Fibroblast of mammary gland (primary cell): ENCODE measurements around the gene RTEL1.

Experiments
- DNase-seq: peaks from one replicate; pipeline ENCODE4 v3.0.0-alpha.2; 2010; ENCODE audit warnings: low read depth
- H3K4me3 ChIP-seq: 2 replicates; pipeline ENCODE4 v1.5.1; 2011; ENCODE audit warnings: low read depth, mild to moderate bottlenecking, low read length, moderate library complexity; ENCODE audit not compliant: control insufficient read depth
- CTCF ChIP-seq: conservative IDR thresholded peaks from 2 replicates; pipeline ENCODE4 v1.5.1; 2011; ENCODE audit warnings: low read depth, low read length, inconsistent platforms; ENCODE audit not compliant: control insufficient read depth, insufficient read depth

The RTEL1 gene

GRCh38 chr20:63617092-63617875 is 40.8 kb upstream of the RTEL1 start:
- H3K4me3 ChIP-seq, result no peak overlapping the region
- DNase-seq, result no peak
- no peak for TF ChIP-seq CTCF

GRCh38 chr20:63617876-63618265 is 40.2 kb upstream of the RTEL1 start:
- no peak overlapping the region for H3K4me3 ChIP-seq
- TF ChIP-seq CTCF, result no peak
- no peak for DNase-seq

GRCh38 chr20:63618291-63618980 is 39.7 kb upstream of the RTEL1 start:
- no peak for TF ChIP-seq CTCF
- no peak overlapping the region for H3K4me3 ChIP-seq
- no peak for DNase-seq

GRCh38 chr20:63619086-63619485 is 39.0 kb upstream of the RTEL1 start:
- H3K4me3 ChIP-seq, result no peak overlapping the region
- no peak for TF ChIP-seq CTCF
- DNase-seq, result no peak

GRCh38 chr20:63619505-63619904 is 38.6 kb upstream of the RTEL1 start:
- no peak for TF ChIP-seq CTCF
- DNase-seq, result no peak
- H3K4me3 ChIP-seq, result no peak overlapping the region

- no peak overlapping the region for H3K4me3 ChIP-seq
- no peak for DNase-seq
- TF ChIP-seq CTCF, result no peak
These were observed 37.1 kb upstream of the RTEL1 start for GRCh38 chr20:63620991-63621390.

GRCh38 chr20:63622096-63622495 is 36.0 kb upstream of the RTEL1 start:
- DNase-seq, result no peak
- TF ChIP-seq CTCF, result no peak
- no peak overlapping the region for H3K4me3 ChIP-seq
